Stomach (tissue), 4 donors: ENCODE results near the gene TEX9.

Experiments
- POLR2A ChIP-seq, 4 donors: fragments of 450-650 bp; IDR thresholded peaks; one replicate each; pipeline ENCODE4 v1.6.1; 2016; ENCODE audit warnings: antibody characterized with exemption in 4 of 4, control low read depth in 2 of 4, mild to moderate bottlenecking in 1 of 4, moderate library complexity in 1 of 4
- POLR2AphosphoS5 ChIP-seq, 3 donors: sonication (generic); formaldehyde crosslinking; IDR thresholded peaks; one replicate each; pipeline ENCODE4 v1.6.1; 2016; ENCODE audit warnings: antibody characterized with exemption in 3 of 3
- TF ChIP-seq, protein P1 (sequence below), 7 experiments: fragments of 450-650 bp in 4 of 7; fragments of 200-600 bp in 3 of 7; sonication (generic) in 3 of 7; IDR thresholded peaks; one replicate each; pipeline ENCODE4 v1.5.1; 2016 to 2019; ENCODE audit warnings: antibody characterized with exemption in 7 of 7, control low read depth in 2 of 7, mild to moderate bottlenecking in 1 of 7

DNA sequence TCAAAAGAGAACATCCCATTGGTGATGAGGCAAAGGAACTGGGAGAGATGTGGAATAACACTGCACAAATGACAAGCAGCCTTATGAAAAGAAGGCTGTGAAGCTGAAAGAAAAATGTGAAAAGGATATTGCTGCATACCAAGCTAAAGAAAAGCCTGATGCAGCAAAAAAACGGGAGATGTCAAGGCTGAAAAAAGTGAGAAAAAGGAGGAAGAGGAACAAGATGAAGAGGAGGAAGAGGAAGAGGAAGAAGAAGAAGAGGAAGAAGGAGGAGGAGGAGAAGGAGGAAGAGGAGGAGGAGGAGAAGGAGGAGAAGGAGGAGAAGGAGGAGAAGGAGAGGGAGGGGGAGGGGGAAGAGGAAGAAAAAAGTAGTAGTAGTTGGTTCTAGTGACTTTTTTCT lies 41.8 kb upstream of the TEX9 start:
- TF ChIP-seq, protein P1, sequence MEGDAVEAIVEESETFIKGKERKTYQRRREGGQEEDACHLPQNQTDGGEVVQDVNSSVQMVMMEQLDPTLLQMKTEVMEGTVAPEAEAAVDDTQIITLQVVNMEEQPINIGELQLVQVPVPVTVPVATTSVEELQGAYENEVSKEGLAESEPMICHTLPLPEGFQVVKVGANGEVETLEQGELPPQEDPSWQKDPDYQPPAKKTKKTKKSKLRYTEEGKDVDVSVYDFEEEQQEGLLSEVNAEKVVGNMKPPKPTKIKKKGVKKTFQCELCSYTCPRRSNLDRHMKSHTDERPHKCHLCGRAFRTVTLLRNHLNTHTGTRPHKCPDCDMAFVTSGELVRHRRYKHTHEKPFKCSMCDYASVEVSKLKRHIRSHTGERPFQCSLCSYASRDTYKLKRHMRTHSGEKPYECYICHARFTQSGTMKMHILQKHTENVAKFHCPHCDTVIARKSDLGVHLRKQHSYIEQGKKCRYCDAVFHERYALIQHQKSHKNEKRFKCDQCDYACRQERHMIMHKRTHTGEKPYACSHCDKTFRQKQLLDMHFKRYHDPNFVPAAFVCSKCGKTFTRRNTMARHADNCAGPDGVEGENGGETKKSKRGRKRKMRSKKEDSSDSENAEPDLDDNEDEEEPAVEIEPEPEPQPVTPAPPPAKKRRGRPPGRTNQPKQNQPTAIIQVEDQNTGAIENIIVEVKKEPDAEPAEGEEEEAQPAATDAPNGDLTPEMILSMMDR (IDR thresholded peaks at IDR 0.05): no peak
- no peak for TF ChIP-seq POLR2AphosphoS5 (IDR thresholded peaks at IDR 0.05)
- TF ChIP-seq POLR2A (IDR thresholded peaks at IDR 0.05): no peak
